CD4-positive, alpha-beta T cell (primary cell): Measurements from ENCODE around the gene PTPN7. TPM values are rescaled to one million over a fixed set of nuclear protein-coding genes. Genes with fewer than 3 reads are reported as not detected.

ENCODE experiments used
- ATAC-seq: fragments of 200-7000 bp; cut with Tn5 transposase; one replicate; pipeline ENCODE4 v1.10.0; 2022; ENCODE audit warnings: mild to moderate bottlenecking; ENCODE audit not compliant: poor library complexity
- CTCF ChIA-PET: fragments of 350-600 bp; sonication (Branson Sonifier 250); formaldehyde crosslinking; loops from one replicate; lab custom pipeline; 2021; ENCODE audit warnings: antibody characterized with exemption, inconsistent platforms; lab: Charles Lee
- POLR2A ChIA-PET: fragments of 350-600 bp; sonication (Branson Sonifier 250); formaldehyde crosslinking; loops from one replicate; lab custom pipeline; 2021; ENCODE audit warnings: antibody characterized with exemption, inconsistent platforms; lab: Charles Lee
- DNase-seq, 14 experiments: peaks; one replicate each; pipeline ENCODE4 v3.0.0-alpha.2; 2013 to 2020; ENCODE audit warnings: mixed read lengths in 2 of 14
- H3K27ac ChIP-seq, 2 donors: one replicate each; pipeline versions ENCODE4 v1.5.1 to v1.7.0; 2013; ENCODE audit warnings: low read length in 2 of 2, low read depth in 1 of 2, mild to moderate bottlenecking in 1 of 2
- H3K27me3 ChIP-seq, 2 experiments: 1 replicate in 1 of 2; 2 replicates in 1 of 2; pipeline versions ENCODE4 v1.6.1 to v1.7.0; 2013; ENCODE audit warnings: low read length in 2 of 2, control low read depth in 1 of 2, mild to moderate bottlenecking in 1 of 2, moderate library complexity in 1 of 2; ENCODE audit not compliant: insufficient read depth in 2 of 2, control insufficient read depth in 1 of 2
- H3K36me3 ChIP-seq: one replicate; pipeline ENCODE4 v1.6.1; 2013; ENCODE audit warnings: low read length, control low read depth; ENCODE audit not compliant: insufficient read depth
- H3K4me1 ChIP-seq: one replicate; pipeline ENCODE4 v1.6.1; 2013; ENCODE audit warnings: low read length, control low read depth; ENCODE audit not compliant: insufficient read depth
- H3K4me3 ChIP-seq: one replicate; pipeline ENCODE4 v1.5.1; 2013; ENCODE audit warnings: mild to moderate bottlenecking, low read length, moderate library complexity
- H3K9me3 ChIP-seq, 2 experiments: 1 replicate in 1 of 2; 2 replicates in 1 of 2; pipeline versions ENCODE4 v1.6.1 to v1.7.0; 2013; ENCODE audit warnings: low read length in 2 of 2, mild to moderate bottlenecking in 2 of 2, control low read depth in 1 of 2, moderate library complexity in 1 of 2; ENCODE audit not compliant: control insufficient read depth in 1 of 2, insufficient read depth in 1 of 2
- H3K27ac Mint-ChIP-seq: one replicate; pipeline ENCODE4 v1.8.0; 2020; ENCODE audit warnings: mixed read lengths
- H3K27me3 Mint-ChIP-seq: one replicate; pipeline ENCODE4 v1.8.0; 2021; ENCODE audit warnings: mixed read lengths
- H3K36me3 Mint-ChIP-seq: one replicate; pipeline ENCODE4 v1.8.0; 2021; ENCODE audit warnings: low read depth, mixed read lengths
- H3K4me1 Mint-ChIP-seq: one replicate; pipeline ENCODE4 v1.8.0; 2021; ENCODE audit warnings: low read depth, mixed read lengths
- H3K4me3 Mint-ChIP-seq: one replicate; pipeline ENCODE4 v1.8.0; 2020; ENCODE audit warnings: mild to moderate bottlenecking, mixed read lengths
- H3K9me3 Mint-ChIP-seq: one replicate; pipeline ENCODE4 v1.8.0; 2020; ENCODE audit warnings: mixed read lengths
- intact Hi-C, 2 experiments: fragments of 100-400 bp; cut with DNase I in 1 of 2; cut with micrococcal nuclease in 1 of 2; formaldehyde crosslinking; loops; one replicate each; pipeline versions ENCODE4 v1.15.1 to v1.9.0; 2023 to 2025; cut with DNase I, micrococcal nuclease
- total RNA-seq, 174 experiments: library from RNA in 2 of 174; stranded (reverse) in 2 of 174; gene quantifications; one replicate each; pipeline ENCODE4 v1.2.3 and lab custom pipeline; 2021 to 2026
- TF ChIP-seq, protein P1 (sequence below): fragments of 200-600 bp; IDR thresholded peaks from one replicate; pipeline ENCODE4 v1.8.0; 2022; ENCODE audit warnings: antibody characterized with exemption, mild to moderate bottlenecking

The PTPN7 gene
- total RNA-seq, 2 experiments from 2014 or later = 144 to 145 TPM

DNA sequence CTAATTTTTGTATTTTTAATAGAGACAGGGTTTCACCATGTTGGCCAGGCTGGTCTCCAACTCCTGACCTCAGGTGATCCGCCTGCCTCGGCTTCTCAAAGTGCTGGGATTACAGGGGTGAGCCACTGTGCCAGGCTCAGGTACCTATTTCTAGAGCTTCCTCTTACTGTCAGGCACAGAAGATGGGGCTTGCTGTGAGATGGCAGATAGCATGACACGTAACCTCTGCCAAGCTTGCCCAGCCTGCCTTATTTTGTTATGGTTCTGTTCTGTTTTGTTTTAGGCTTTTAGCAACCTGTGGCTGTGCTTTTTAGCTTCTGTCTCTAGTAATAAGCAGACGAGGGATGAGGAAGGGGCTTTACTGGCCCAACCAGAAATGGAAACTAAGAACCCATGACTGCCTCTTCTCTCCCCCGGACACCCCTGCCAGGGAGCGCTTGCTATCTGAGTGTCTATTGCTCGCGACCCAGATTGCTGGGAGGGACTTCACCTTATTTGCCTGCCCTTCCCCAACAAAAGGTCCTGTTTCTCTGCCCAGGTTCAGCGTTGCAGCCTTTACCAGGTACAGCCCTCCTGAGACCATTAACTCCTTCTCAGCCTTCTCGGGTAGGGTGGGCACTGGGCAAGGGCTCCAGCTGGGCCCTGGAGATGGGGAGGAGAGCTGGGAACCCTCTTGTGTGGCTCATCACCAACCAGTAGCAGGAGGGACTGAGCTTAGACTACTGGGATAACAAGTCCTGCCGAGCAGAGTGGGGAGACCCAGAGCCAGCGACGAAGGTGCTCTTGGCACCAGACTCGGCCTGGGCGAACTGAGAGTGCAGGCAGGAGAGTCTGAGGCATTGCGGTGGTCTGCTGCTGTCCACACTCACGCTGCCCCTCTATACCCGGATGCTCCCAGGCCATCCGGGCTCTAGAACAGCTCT, 19.7 kb upstream of the PTPN7 start:
- no peaks in the 10 kb centered on the region for H3K36me3 Mint-ChIP-seq
- POLR2A ChIA-PET = no interaction called here
- H3K27me3 Mint-ChIP-seq = no peaks in the 10 kb centered on the region
- Histone ChIP-seq H3K4me3 (no peak overlapping the region), H3K27ac (no peak overlapping the region), H3K36me3 (no peaks in the 10 kb centered on the region), H3K27me3 (no peaks in the 10 kb centered on the region), H3K9me3 (no peaks in the 10 kb centered on the region), H3K4me1 (peaks cover 9% of the 10 kb centered on the region)
- TF ChIP-seq, protein P1, sequence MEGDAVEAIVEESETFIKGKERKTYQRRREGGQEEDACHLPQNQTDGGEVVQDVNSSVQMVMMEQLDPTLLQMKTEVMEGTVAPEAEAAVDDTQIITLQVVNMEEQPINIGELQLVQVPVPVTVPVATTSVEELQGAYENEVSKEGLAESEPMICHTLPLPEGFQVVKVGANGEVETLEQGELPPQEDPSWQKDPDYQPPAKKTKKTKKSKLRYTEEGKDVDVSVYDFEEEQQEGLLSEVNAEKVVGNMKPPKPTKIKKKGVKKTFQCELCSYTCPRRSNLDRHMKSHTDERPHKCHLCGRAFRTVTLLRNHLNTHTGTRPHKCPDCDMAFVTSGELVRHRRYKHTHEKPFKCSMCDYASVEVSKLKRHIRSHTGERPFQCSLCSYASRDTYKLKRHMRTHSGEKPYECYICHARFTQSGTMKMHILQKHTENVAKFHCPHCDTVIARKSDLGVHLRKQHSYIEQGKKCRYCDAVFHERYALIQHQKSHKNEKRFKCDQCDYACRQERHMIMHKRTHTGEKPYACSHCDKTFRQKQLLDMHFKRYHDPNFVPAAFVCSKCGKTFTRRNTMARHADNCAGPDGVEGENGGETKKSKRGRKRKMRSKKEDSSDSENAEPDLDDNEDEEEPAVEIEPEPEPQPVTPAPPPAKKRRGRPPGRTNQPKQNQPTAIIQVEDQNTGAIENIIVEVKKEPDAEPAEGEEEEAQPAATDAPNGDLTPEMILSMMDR = no peak
- no peak overlapping the region for H3K4me3 Mint-ChIP-seq
- no peaks in the 10 kb centered on the region for H3K9me3 Mint-ChIP-seq
- DNase-seq = no peak
- ATAC-seq = no peak
- peaks cover 14% of the 10 kb centered on the region for H3K4me1 Mint-ChIP-seq
- CTCF ChIA-PET = interaction anchor here (1.1 kb wide), 1 partner anchor 13 kb away, joined by 3 read pairs; no protein-coding TSS in a partner anchor
- intact Hi-C loops = no loop called here
- no peak overlapping the region for H3K27ac Mint-ChIP-seq

DNA sequence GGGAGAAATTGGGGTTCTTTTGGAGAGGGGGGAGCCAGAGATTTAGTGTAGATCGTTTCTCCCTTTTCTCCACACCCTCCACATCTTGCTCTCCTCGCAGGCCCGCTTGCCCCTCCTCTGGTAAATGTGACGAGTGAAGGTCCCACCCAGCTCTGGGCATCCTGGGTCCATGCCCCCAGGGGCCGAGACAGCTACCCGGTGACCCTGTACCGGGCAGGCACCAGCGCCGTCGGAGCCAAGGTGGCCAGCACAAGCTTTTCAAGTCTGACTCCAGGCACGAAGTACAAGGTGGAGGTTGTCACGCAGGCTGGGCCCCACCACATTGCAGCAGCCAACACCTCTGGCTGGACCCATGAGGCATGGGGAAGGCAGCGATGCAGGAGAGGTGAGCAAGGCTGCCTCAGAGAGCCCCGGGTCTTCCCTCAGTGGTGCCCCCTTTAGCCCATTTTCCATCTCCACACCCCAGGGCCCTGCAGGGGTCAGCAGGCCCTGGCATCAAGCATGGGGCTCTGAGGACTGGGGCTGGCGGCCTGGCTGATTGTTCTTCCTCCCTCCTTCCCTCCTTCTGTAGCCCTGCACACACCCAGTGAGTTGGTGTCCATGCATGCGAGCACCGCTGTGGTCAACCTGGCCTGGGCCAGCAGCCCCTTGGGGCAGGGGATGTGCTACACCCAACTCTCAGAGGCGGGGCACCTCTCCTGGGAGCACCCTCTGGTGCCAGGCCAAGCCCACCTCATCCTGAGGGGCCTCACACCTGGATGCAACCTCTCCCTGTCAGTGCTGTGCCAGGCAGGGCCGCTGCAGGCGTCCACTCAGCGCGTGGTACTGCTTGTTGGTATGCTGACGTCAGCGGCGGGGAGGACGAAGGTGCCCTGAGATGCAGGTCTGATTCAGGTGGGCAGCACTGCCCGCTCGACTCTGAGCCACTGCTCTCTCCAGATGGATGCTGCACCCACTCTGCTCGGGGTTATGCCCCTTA, 16.8 kb upstream of the PTPN7 start:
- Histone ChIP-seq H3K27ac (no peak overlapping the region), H3K9me3 (no peaks in the 10 kb centered on the region), H3K4me1 (peaks cover 2% of the 10 kb centered on the region), H3K36me3 (no peaks in the 10 kb centered on the region), H3K4me3 (no peak overlapping the region), H3K27me3 (no peaks in the 10 kb centered on the region)
- ChIA-PET CTCF (no interaction called here), POLR2A (interaction anchor here (0.7 kb wide), 1 partner anchor 69 kb away, joined by 4 read pairs; no protein-coding TSS in a partner anchor)
- no peaks in the 10 kb centered on the region for H3K27me3 Mint-ChIP-seq
- H3K36me3 Mint-ChIP-seq = no peaks in the 10 kb centered on the region
- DNase-seq = no peak
- no peak for ATAC-seq
- no peaks in the 10 kb centered on the region for H3K9me3 Mint-ChIP-seq
- H3K4me1 Mint-ChIP-seq = no peaks in the 10 kb centered on the region
- TF ChIP-seq, protein P1 = no peak
- H3K27ac Mint-ChIP-seq = no peak overlapping the region
- H3K4me3 Mint-ChIP-seq = no peak overlapping the region
- intact Hi-C loops = no loop called here

DNA sequence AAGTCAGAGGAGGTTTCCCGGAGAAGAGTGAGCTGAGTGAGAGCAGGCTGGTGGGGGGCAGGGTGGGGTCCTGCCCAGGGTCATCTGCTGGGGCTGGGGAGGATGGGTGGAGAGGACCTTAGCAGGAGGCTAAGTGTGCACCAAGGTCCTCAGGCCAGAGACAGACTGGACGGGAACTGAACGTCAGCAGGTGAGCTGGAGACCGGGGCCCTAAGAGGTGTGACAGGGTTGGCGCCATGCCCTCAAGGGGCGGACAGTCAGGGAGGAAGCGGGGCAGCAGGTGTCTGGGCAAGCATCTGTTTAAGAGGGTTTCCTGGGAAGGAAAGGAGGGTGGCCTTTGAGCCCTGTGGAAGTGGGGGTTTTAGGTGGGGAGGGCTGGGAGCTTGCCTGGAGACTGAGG, 13.6 kb upstream of the PTPN7 start:
- H3K4me3 ChIP-seq = no peak overlapping the region
- no peak for ATAC-seq
- intact Hi-C loops = no loop called here
- no peaks in the 10 kb centered on the region for H3K36me3 ChIP-seq
- H3K9me3 Mint-ChIP-seq = no peaks in the 10 kb centered on the region
- H3K27me3 ChIP-seq = no peaks in the 10 kb centered on the region
- no peaks in the 10 kb centered on the region for H3K27me3 Mint-ChIP-seq
- no peak overlapping the region for H3K27ac ChIP-seq
- no peak overlapping the region for H3K4me3 Mint-ChIP-seq
- DNase-seq = no peak
- ChIA-PET POLR2A (interaction anchor here (1.9 kb wide), 1 partner anchor 12 kb away, joined by 7 read pairs; no protein-coding TSS in a partner anchor), CTCF (interaction anchor here (1.4 kb wide), 1 partner anchor 11 kb away, joined by 3 read pairs; no protein-coding TSS in a partner anchor)
- peaks cover 11% of the 10 kb centered on the region for H3K4me1 ChIP-seq
- H3K27ac Mint-ChIP-seq = no peak overlapping the region
- no peaks in the 10 kb centered on the region for H3K36me3 Mint-ChIP-seq
- H3K9me3 ChIP-seq = no peaks in the 10 kb centered on the region
- H3K4me1 Mint-ChIP-seq = no peaks in the 10 kb centered on the region
- TF ChIP-seq, protein P1 = no peak
